GM11168 (cell line): Measurements from ENCODE around the gene BCKDHB.
"Not testable (repeated sequence)": the region's sequence is repeated elsewhere in the genome, so short reads cannot be mapped to it uniquely, and the experiment has no call there.

Experiments used
- in situ Hi-C: fragments of 300-500 bp; cut with MboI; formaldehyde crosslinking; loops from one replicate; pipeline ENCODE4 v1.12.0; 2022; ENCODE audit warnings: low sequenced_read_pairs; ENCODE audit not compliant: unreplicated experiment

BCKDHB gene

DNA sequence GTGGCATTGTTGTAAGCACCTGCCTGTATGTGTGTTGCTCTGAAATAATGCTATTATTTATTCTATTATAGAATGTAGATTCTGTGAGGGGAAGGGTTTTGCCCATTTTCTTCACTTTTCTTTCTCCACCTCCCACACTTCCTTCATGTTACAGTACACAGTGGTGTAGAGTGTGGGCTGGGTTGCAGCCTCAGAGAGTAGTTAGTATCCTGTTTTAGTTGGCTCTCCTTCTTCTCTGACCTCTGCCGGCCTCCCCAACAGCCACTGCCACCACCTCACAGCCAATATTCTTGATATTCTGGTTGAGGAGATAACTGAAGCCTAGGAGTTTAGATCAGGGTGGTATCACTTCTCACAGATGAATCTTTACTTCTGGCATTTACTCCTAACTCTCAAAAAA is 143.4 kb downstream of the BCKDHB start:
- in situ Hi-C loops, result loop anchor here (5.0 kb wide), 1 partner anchor 32 kb away; no protein-coding TSS in a partner anchor

DNA sequence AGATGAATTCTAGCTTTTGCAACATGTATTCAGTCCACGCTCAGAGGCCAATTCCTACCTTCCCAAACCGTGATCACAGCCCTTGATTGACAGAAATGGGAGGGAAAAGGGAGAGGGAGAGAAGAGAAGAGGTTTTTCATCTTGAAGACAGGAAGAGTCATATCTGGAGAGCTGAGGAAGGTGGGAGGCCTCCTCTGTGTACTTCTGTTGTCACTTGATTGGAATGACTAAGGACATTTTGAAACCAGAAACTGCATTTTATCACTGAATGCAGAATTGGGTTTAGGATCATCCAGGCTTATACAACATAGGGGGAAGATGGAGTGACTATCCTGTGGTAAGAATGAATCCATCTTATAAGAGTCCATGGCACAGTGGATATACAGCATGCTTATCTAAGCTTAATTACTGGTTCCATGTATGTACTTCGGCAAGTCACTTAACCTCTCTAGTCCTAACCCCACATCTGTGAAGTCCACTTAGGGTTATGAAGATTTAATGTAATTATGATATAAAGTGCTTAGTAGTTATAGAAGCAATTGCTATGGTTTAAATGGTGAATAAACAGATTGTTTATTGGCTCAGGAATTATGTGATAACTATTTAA is 144.0 kb downstream of the BCKDHB start:
- in situ Hi-C loops, result no loop called here

DNA sequence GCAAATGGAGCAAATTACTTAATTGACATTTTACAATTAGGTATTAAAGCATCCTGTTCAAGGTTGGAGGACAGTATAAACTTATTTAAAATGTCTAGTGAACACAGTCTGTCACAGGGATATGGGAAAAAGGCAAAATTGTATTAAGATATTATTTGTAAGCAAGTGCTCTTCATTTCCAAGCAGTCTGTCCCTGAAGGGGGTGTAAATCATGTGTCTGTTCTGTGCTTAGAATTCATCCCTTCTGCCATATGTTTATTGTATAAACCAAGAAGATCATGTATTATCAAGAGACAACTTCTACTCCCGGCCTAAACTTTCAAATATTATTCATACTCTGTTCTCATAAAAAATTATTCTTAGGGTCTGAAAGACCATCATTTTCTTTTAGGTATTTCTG is 144.8 kb downstream of the BCKDHB start:
- in situ Hi-C loops, result no loop called here

DNA sequence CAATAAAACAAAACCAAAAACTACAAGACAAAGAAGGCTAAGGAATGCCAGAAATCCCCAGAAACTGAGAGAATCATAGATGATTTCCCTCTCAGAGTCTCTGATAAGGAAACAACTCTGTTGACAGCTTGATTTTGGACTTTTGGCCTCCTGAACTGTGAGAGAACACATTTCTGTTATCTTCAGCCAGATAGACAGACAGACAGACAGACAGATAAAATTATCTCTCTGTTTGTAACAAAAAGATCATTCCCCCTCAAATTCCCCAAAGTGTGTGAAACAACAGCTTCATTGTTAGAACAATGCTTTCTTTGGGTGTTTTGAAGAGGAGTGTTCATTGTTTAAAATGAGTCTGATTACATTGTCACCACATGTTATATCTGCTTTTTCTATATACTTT is 148.2 kb downstream of the BCKDHB start:
- in situ Hi-C loops, result no loop called here

DNA sequence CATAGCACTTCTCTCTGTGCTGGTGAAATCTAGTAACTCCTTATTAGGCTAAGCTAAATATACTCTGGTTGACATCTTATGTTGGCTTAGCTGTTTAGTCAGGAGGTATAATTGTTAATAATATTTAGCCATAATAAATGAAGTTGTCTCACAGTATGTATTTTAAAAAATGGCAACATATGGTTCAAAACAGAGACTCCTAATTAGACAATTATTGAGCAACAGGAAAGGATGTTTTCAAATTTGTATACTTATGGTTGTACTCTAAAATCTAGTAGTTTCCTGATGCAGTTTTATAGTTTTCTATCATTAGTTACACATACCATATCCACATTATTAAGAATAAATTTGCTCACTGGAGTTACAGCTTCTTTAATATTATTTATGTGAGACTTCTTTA is 150.2 kb downstream of the BCKDHB start:
- in situ Hi-C loops, result no loop called here

DNA sequence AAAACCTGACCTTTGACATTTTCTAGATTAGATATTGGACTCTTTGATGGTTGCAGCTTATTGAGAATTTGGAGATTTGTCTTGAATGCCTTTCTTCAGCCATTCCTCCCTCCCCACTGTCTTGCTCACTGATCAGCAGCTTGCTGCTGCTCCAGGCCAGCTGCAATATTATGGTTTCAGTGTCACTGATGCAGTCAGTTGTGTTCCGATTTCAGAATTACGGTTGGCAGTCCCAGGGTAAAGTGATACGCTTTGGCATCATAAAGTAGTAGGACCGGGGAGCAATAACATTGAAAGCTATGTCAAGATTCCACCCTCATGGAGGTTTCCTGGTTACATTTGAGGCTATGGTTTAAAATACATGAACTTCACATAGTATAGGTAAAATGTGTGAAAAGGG is 152.6 kb downstream of the BCKDHB start:
- in situ Hi-C loops, result no loop called here

DNA sequence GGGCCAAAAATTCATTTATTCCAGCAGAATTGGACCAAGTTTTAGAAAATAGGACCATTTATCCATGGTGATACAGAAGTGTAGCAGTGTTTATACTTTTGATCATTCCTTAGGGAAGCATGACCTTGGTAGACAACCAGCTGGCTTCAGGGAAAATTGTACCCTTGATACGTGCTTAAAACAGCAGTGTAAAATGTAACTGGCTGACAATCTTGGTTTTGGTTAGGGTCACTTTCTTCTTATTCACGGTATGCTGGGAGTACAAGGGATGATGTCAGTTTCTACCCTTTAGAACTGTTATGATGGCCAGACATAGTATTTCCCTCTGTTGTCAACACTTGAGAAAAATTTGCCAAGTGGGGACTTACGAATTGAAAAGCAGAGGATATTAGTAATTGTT is 157.1 kb downstream of the BCKDHB start:
- in situ Hi-C loops, result no loop called here

DNA sequence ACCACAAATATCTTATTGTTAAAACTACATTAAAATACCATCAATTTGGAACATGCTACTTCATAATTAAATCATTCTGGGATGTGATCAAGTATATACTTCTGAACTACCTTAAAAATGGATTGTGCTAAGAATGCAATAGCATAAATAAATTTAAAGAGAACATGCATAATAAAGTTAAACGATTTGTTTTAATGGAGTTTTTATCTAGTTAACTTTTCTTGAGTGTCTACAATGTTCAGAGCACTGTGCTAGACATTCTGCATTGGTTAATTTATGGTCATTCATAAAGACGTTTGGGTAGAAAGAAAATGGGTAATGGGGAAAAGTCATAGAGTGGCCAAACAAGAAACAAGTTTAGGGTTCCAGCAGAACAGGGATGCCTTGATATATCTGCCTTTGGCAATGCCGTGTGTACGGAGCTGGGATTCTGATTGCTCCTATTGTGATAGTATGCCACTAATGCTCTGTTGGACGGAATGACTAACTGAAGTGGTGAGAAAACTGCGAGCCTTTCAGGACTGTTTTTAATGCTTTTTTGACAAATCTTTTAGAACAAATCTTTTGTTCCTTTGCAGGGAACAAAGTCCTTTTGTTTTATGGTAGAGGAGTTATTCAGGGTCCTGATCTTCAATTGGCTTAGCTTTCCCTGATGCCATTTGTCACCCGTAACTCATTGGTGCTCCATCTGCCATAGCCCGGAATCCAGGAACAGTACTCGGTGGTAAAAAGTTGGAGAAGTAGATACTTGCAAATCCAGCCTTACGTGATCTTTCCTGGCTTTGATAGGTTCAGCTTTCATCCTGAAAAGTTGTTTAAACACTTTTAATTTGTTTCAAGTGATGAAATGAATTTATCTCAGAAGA is 162.6 kb downstream of the BCKDHB start:
- in situ Hi-C loops, result no loop called here

DNA sequence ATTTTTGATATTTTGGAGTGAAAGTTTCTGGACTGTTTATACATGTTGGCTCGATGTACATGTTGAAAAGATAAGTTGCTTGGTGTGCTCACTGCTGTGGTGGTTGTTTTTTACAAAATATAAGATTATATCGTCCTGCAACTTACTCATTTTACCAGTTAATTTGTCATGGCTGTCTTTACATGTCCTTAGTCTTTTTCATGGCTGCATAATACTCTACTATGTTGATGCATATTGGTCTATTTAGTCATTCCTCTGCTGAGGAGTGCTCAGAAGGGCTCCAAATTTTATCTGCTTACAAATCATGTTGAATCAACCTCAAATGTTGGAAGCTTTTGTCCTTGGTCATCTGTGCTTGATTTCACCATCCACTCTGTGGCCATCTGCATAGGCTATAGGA is 164.6 kb downstream of the BCKDHB start:
- in situ Hi-C loops, result no loop called here

DNA sequence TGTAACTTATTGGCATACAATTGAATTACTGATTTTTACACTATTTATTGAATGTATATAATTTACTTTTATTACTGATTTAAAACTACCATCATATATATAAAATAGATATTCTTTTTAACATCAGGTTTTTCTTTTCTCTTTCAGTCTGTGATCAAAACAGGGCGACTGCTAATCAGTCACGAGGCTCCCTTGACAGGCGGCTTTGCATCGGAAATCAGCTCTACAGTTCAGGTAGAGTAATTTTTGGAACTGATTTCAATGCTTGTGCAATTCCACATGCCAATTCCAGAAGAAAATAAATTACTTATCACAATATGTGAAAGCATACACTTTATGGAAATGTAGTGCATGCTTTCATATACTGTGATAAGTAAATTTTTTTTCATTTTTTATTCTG is 166.5 kb downstream of the BCKDHB start:
- in situ Hi-C loops, result no loop called here

DNA sequence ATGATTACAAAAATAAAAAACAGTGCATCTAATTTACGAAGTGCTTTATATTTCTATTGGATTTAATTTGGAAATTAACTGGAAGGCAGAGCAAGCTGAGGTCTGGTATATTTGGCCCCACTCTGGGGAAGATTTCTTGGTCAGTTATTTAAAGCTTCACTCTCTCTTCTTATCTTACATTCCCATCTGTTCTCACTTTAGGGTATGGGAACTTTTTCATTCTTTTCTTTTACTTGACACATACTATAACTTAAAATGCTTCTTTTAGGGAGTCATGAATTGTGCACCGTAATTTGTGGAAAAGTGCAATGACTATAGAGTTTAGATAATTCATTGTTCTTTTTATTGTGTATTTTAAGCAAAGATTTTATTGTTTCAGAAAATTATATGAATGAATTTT is 170.4 kb downstream of the BCKDHB start:
- in situ Hi-C loops, result no loop called here

DNA sequence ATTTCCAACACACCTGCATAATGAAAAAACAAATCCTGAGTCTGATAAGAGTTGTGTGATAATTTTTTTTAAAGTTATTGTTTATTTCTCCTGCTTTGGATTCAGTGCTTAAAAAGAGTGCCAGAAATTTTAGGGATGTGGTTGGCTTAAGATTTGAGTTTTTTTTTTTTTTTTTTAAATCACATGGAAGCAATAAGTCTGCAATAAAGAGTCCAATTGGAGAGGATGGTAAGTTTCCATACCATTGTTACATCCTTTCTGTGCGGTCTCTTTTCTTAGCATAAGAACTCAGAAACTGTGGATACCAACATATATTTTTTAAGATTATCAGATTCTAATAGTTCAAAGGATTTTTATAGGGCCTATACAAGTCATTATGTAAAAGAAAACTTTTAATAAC is 171.0 kb downstream of the BCKDHB start:
- in situ Hi-C loops, result no loop called here

DNA sequence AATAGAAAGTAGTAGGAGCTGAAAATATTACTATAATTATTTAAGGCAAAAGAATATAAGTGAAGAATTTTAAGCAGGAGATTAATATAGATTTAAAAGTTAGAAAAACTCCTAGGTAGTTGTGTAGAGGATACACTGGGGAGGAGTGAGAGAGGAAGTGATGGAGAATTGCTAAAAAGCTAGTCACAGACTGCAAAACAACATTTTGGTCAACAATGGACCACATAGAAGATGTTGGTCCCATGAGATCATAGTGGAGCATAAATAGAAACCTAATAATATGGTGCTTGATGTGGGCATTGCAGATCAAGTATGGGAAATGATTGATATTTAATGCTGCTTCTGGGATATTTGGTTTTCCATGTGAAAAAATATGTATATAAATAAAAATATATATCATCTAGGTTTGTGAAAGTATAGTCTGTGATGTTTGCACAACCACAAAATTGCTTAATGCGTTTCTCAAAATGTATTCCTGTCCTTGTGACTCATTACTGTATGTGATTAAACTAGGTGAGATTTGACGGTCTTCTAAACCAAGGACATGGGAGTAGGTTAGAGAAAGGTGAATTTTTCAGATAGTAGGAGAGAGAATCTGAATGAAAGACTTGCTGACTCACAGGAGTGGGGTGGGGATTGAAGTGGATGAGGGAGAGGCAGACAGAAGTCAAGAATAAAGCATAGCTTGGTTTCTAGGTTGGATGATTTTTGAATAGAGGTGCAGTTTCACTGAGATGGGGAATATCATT is 174.0 kb downstream of the BCKDHB start:
- in situ Hi-C loops, result loop anchor here (5.0 kb wide), 1 partner anchor 33 kb away; no protein-coding TSS in a partner anchor

DNA sequence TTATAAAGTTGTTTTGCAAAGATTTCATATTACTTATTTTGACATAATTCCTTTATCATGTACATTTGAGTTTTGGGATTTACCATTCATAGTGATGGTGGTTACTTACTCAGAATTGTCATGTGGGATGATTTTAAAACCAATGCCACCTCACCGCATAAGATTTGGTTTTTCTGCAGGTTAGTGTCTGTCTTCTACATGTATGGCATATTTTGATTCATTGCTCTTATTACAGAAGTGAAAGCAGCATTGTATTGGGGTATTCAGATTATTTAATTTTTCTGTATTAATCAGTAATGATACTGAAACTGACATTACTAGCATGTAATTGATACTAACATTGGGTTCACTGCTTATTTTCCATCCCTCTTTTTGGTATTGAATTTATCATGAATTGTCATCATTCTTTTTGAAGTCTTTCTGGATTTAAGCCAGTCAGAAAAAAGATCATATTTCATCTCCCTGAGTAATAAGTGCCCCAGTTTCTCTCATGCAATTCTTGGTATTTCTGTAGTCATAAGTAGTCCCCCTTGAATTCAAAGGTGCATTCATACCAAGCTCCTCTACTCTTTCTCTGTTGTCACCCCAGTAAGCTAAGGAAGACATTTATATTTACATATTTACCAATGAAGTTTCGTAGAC is 176.6 kb downstream of the BCKDHB start:
- in situ Hi-C loops, result loop anchor here (5.0 kb wide), 1 partner anchor 36 kb away; no protein-coding TSS in a partner anchor

DNA sequence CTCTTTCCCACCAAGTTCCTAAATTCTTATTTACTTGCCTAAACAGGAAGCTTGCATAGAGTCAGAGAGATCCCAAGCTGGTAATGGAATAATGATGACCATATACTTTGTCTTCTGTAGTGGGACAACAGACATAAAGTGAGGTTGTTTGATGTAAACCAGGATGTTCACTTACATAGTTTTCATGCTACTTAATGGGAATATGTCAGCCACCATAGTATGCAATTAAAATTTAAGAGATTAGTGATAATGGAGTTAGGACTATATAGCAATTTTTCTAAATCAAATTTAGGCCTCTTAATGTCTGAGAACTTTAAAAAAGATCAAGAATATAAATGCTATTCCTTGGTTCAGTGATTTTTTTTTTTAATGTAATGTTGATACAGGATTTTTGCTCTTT is 180.6 kb downstream of the BCKDHB start:
- in situ Hi-C loops, result no loop called here

DNA sequence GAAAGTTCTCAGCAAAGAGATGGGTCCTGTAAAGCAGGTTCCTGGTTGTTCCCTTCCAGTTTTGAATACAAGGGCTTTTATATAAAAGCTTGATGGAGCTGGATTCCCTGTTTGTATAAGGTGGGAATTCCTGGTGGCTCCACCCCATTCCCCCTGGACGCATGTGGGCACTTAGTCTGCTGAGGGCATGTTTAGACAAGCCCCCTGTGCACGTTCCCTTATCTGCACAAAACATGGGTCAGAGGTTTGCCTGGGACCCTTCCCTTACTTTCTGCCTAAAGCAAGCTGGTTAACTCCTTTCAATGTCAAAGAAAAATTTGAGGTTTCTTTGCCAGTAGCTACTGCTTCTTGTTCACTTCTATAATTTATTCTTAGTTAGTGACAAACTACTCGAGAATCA is 181.1 kb downstream of the BCKDHB start:
- in situ Hi-C loops, result no loop called here

DNA sequence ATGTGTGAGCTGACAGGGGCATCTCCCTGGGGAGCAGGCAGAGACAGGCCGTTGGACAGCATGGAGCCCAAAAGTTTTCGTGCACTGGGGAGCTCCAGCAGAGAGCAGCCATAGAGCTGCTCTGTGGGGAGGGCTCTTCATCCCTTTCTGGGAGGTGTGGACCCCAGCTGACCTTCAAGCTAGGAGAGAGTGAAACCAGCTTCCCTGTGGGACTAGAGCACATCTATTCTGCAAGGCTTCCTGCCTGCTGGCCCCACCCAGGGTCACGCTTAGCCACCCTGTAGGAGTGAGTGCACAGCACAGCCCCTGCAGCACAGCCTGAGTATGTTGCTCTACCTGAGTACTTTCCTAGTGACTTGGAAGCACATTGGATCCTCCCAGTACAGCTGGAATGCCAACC is 183.3 kb downstream of the BCKDHB start:
- in situ Hi-C loops, result no loop called here

DNA sequence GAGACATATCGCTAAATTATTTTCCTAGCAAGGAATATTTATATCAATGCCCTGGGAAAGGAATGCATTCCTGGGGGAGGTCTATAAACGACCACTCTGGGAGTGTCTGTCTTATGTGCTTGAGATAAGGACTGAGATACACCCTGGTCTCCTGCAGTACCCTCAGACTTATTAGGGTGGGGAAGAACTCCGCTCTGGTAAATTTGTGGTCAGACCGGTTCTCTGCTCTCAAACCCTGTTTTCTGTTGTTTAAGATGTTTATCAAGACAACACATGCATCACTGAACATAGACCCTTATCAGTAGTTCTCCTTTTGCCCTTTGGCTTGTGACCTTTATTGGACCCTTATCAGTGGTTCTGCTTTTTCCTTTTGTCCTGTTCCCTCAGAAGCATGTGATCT is 188.1 kb downstream of the BCKDHB start:
- in situ Hi-C loops, result not testable (repeated sequence)

DNA sequence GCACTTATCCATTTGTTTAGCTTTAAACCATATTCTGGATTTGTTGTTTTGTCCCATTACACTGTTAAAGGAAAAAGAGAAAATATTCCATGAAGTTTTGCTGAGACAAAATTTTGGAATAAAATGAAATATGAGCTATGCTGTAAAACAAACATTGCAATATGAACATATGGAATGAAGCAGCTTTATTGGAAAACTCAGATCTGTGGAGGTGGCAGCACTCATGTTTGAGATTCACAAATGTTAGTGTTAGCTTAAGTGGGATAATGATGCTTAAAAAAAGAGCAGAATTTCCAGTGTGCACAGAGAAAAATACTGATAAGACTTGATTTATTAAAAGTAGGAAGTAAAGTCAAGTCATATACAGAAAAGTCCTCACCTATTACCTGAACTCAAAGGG is 196.2 kb downstream of the BCKDHB start:
- in situ Hi-C loops, result no loop called here

DNA sequence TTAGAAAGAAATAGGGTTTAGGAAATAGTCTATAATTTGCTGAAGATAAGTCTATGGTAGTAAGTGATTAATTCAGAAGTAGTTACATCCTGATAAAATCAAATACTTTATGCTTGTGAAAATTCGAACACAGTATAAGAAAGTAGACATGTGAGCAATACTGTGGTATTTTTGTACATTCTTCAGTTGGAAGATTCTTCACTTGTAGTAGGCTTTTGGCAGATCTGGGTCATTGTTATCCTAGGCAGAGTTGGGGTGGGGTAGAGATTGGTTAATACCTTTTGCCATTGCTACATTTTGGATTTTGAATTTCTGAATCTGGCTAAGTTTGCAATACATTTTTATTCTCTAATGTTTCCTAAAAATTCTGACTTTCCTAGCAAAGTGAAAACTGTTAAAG is 197.5 kb downstream of the BCKDHB start:
- in situ Hi-C loops, result no loop called here

DNA sequence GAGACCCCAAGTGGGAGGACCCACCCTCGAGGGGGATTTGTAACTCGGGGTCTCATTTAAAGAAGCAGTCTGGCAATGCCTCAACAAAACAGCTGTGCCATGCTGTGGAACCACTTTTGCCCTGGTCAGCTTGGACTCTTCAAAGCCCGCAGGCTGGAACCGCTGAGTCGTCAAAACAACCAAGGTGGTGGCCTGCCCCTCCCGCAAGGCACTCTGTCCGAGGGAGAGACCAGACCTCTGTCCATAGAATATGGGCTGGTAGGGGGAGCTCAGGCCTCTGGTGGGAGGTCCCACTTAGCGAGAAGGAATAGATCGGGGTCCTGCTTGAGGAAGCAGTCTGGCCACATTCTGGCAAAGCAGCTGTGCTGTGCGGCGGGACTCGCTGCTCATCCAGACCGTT is 208.1 kb downstream of the BCKDHB start:
- in situ Hi-C loops, result no loop called here
